PC-9 (cell line): ENCODE data around the gene NGF. TPM values are rescaled to one million over a fixed set of nuclear protein-coding genes. Genes with fewer than 3 reads are reported as not detected.

Experiments
- BruUV-seq: library from RNA; stranded (reverse); fragments of 400-500 nt; replicated peaks from 2 replicates; lab custom pipeline; 2021; lab: Mats Ljungman, UMichigan
- CTCF ChIA-PET: fragments of 300-600 bp; sonication (Branson Sonifier 250); formaldehyde crosslinking; loops from one replicate; lab custom pipeline; 2022; ENCODE audit warnings: antibody characterized with exemption; lab: Charles Lee
- POLR2A ChIA-PET: fragments of 300-600 bp; sonication (Branson Sonifier 250); formaldehyde crosslinking; loops from one replicate; lab custom pipeline; 2022; ENCODE audit warnings: antibody characterized with exemption; ENCODE audit not compliant: unreplicated experiment; lab: Charles Lee
- DNase-seq, 2 experiments: peaks; one replicate each; pipeline versions ENCODE4 v3.0.0 to v3.0.0-alpha.2; 2015 to 2022; ENCODE audit warnings: mixed read lengths in 1 of 2
- H2AFZ ChIP-seq: fragments of 200-600 bp; sonication (generic); 2 replicates; pipeline ENCODE4 v1.8.1; 2017; ENCODE audit warnings: antibody characterized with exemption
- H3F3A ChIP-seq: fragments of 200-600 bp; sonication (generic); 2 replicates; pipeline ENCODE4 v1.8.1; 2017; ENCODE audit warnings: antibody characterized with exemption, mild to moderate bottlenecking, low read depth; ENCODE audit not compliant: insufficient read depth
- H3K27ac ChIP-seq: fragments of 200-600 bp; sonication (generic); 2 replicates; pipeline ENCODE4 v1.6.1; 2016; ENCODE audit warnings: mixed run types
- H3K27me3 ChIP-seq: fragments of 200-600 bp; sonication (generic); 2 replicates; pipeline ENCODE4 v1.6.1; 2016; ENCODE audit warnings: low read depth, mixed run types; ENCODE audit not compliant: insufficient read depth
- H3K36me3 ChIP-seq: fragments of 200-600 bp; sonication (generic); 2 replicates; pipeline ENCODE4 v1.6.1; 2016; ENCODE audit warnings: low read depth, mixed run types
- H3K4me1 ChIP-seq: fragments of 200-600 bp; sonication (generic); replicated peaks from 2 replicates; pipeline ENCODE4 v1.6.1; 2016; ENCODE audit warnings: mixed run types; ENCODE audit not compliant: insufficient read depth
- H3K4me2 ChIP-seq: fragments of 200-600 bp; sonication (generic); 2 replicates; pipeline ENCODE4 v1.6.1; 2017; ENCODE audit warnings: mixed run types
- H3K4me3 ChIP-seq: fragments of 200-600 bp; sonication (generic); 2 replicates; pipeline ENCODE4 v1.6.1; 2016; ENCODE audit warnings: mixed run types
- H3K79me2 ChIP-seq: fragments of 200-600 bp; sonication (generic); 2 replicates; pipeline ENCODE4 v1.6.1; 2017; ENCODE audit warnings: low read depth, mixed run types
- H3K9me2 ChIP-seq: fragments of 200-600 bp; sonication (generic); 2 replicates; pipeline ENCODE4 v1.8.1; 2017; ENCODE audit warnings: mild to moderate bottlenecking; ENCODE audit not compliant: insufficient read depth
- H3K9me3 ChIP-seq: fragments of 200-600 bp; sonication (generic); 2 replicates; pipeline ENCODE4 v1.8.1; 2016; ENCODE audit warnings: low read depth; ENCODE audit not compliant: insufficient read depth
- H4K20me1 ChIP-seq: fragments of 200-600 bp; sonication (generic); 2 replicates; pipeline ENCODE4 v1.8.1; 2017; ENCODE audit not compliant: insufficient read depth
- CTCF ChIP-seq: fragments of 200-600 bp; sonication (generic); conservative IDR thresholded peaks from 2 replicates; pipeline ENCODE4 v1.6.1; 2017; ENCODE audit warnings: mixed run types, antibody characterized with exemption, mild to moderate bottlenecking, moderate library complexity
- EZH2 ChIP-seq: fragments of 200-600 bp; sonication (generic); IDR thresholded peaks from 2 replicates; pipeline ENCODE4 v1.8.0; 2017; ENCODE audit warnings: antibody characterized with exemption, low read depth
- intact Hi-C: fragments of 100-400 bp; cut with micrococcal nuclease; formaldehyde crosslinking; loops from one replicate; pipeline ENCODE4 v1.10.0; 2022; ENCODE audit not compliant: unreplicated experiment
- total RNA-seq: library from RNA; stranded (reverse); gene quantifications from 2 replicates; pipeline ENCODE4 v1.2.3, GENCODE V29; 2021

NGF gene
- total RNA-seq, 1 experiment from 2014 or later = 5.5 TPM

- no TSS peak for BruUV-seq
- Histone ChIP-seq H3F3A (peaks cover 10% of the 10 kb centered on the region), H3K79me2 (peaks cover 3% of the 10 kb centered on the region; the same call in 1 of the 2 replicates), H3K36me3 (peaks cover 11% of the 10 kb centered on the region; the same call in 1 of the 2 replicates), H3K4me1 (peaks cover 8% of the 10 kb centered on the region), H3K27ac (no peak overlapping the region), H3K9me2 (no peaks in the 10 kb centered on the region), H3K4me2 (no peak overlapping the region), H4K20me1 (no peaks in the 10 kb centered on the region), H3K9me3 (no peaks in the 10 kb centered on the region; the same call in 1 of the 2 replicates), H2AFZ (no peak overlapping the region), H3K4me3 (no peak overlapping the region), H3K27me3 (no peaks in the 10 kb centered on the region)
- ChIA-PET POLR2A (no interaction called here), CTCF (no interaction called here)
- TF ChIP-seq CTCF (no peak), EZH2 (no peak)
- intact Hi-C loops = no loop called here
- DNase-seq = no peak
These were observed 29.1 kb downstream of the NGF start for GRCh38 chr1:115308969-115309368.

- ChIA-PET CTCF (no interaction called here), POLR2A (no interaction called here)
- Histone ChIP-seq H3K9me2 (no peaks in the 10 kb centered on the region), H3K27me3 (no peaks in the 10 kb centered on the region), H4K20me1 (no peaks in the 10 kb centered on the region), H3K27ac (no peak overlapping the region), H3K4me3 (no peak overlapping the region), H2AFZ (no peak overlapping the region), H3K79me2 (no peaks in the 10 kb centered on the region), H3K4me2 (no peak overlapping the region), H3K9me3 (no peaks in the 10 kb centered on the region; the same call in 1 of the 2 replicates), H3K36me3 (peaks cover 14% of the 10 kb centered on the region; the same call in 1 of the 2 replicates), H3K4me1 (no peaks in the 10 kb centered on the region), H3F3A (no peaks in the 10 kb centered on the region; the same call in 1 of the 2 replicates)
- no peak for DNase-seq
- no TSS peak for BruUV-seq
- intact Hi-C loops = no loop called here
- no peak for TF ChIP-seq CTCF
- TF ChIP-seq EZH2 = no peak
These were observed 30.4 kb downstream of the NGF start for GRCh38 chr1:115307661-115308060.

- no peak for DNase-seq
- ChIA-PET CTCF (no interaction called here), POLR2A (no interaction called here)
- H3K9me2 ChIP-seq = no peaks in the 10 kb centered on the region
- intact Hi-C loops = no loop called here
- no peak overlapping the region for H3K4me2 ChIP-seq
- H4K20me1 ChIP-seq = no peaks in the 10 kb centered on the region
- H3K79me2 ChIP-seq = no peaks in the 10 kb centered on the region
- H3K4me3 ChIP-seq = no peak overlapping the region
- H3F3A ChIP-seq = no peaks in the 10 kb centered on the region; the same call in 1 of the 2 replicates
- no peak overlapping the region for H3K27ac ChIP-seq
- H3K4me1 ChIP-seq = no peaks in the 10 kb centered on the region
- H3K27me3 ChIP-seq = no peaks in the 10 kb centered on the region
- H2AFZ ChIP-seq = no peak overlapping the region
- BruUV-seq = no TSS peak
- H3K36me3 ChIP-seq = peaks cover 21% of the 10 kb centered on the region; the same call in 1 of the 2 replicates
- no peaks in the 10 kb centered on the region; the same call in 1 of the 2 replicates for H3K9me3 ChIP-seq
- TF ChIP-seq CTCF (no peak), EZH2 (no peak)
These were observed 31.9 kb downstream of the NGF start for GRCh38 chr1:115306146-115306545.
